Stomach (tissue), 9 donors: ENCODE measurements around the gene MYBPC3. TPM values are rescaled to one million over a fixed set of nuclear protein-coding genes. Genes with fewer than 3 reads are reported as not detected.

Experiments
- DNase-seq, 2 donors: peaks; one replicate each; pipeline versions ENCODE4 v3.0.0 to v3.0.0-alpha.2; 2013 to 2019
- H3K27ac ChIP-seq, 5 donors: fragments of 200-600 bp in 4 of 5; sonication (generic) in 4 of 5; one replicate each; pipeline ENCODE4 v1.5.1; 2013 to 2019; ENCODE audit warnings: mild to moderate bottlenecking in 1 of 5, moderate library complexity in 1 of 5
- H3K27me3 ChIP-seq, 3 donors: fragments of 200-600 bp; sonication (generic); one replicate each; pipeline ENCODE4 v1.5.1; 2017 to 2019; ENCODE audit warnings: mixed run types in 1 of 3
- H3K36me3 ChIP-seq, 4 donors: fragments of 200-600 bp; sonication (generic); 1 replicate in 3 of 4; 2 replicates in 1 of 4; pipeline ENCODE4 v1.5.1; 2016 to 2019
- H3K4me1 ChIP-seq, 4 donors: fragments of 200-600 bp; sonication (generic); one replicate each; pipeline ENCODE4 v1.5.1; 2016 to 2019
- H3K4me3 ChIP-seq, 4 donors: fragments of 200-600 bp; sonication (generic) in 3 of 4; one replicate each; pipeline ENCODE4 v1.5.1; 2016 to 2019; ENCODE audit warnings: mild to moderate bottlenecking in 1 of 4
- H3K9me3 ChIP-seq, 4 donors: fragments of 200-600 bp; sonication (generic); one replicate each; pipeline ENCODE4 v1.5.1; 2016 to 2019
- EP300 ChIP-seq: sonication (generic); formaldehyde crosslinking; IDR thresholded peaks from one replicate; pipeline ENCODE4 v1.6.1; 2017; ENCODE audit warnings: antibody characterized with exemption
- POLR2A ChIP-seq, 4 donors: fragments of 450-650 bp; IDR thresholded peaks; one replicate each; pipeline ENCODE4 v1.6.1; 2016; ENCODE audit warnings: antibody characterized with exemption in 4 of 4, control low read depth in 2 of 4, mild to moderate bottlenecking in 1 of 4, moderate library complexity in 1 of 4
- POLR2AphosphoS5 ChIP-seq, 3 donors: sonication (generic); formaldehyde crosslinking; IDR thresholded peaks; one replicate each; pipeline ENCODE4 v1.6.1; 2016; ENCODE audit warnings: antibody characterized with exemption in 3 of 3
- WGBS, 5 donors: extraction: QIAGEN DNeasy Blood & Tissue Kit in 3 of 5; methylation state at CpG; one replicate each; pipeline versions ENCODE4 v1.1.5 to v1.1.7; 2013 to 2018; 5-methylcytosine and 5-hydroxymethylcytosine counted together
- intact Hi-C: fragments of 100-400 bp; cut with DNase I; formaldehyde crosslinking; loops from one replicate; pipeline ENCODE4 v1.15.1; 2023; ENCODE audit warnings: low total_unique reads
- polyA plus RNA-seq, 3 donors: library from polyadenylated mRNA; stranded (reverse); fragments of 200-250 nt; gene quantifications; one replicate each; pipeline ENCODE4 v1.2.3, GENCODE V29; 2013
- total RNA-seq, 5 donors: library from RNA; depleted of rRNA; stranded (reverse); fragments of >200 nt; gene quantifications; one replicate each; pipeline versions ENCODE4 v1.1.0 to v1.2.3, GENCODE V29; 2014 to 2016
- TF ChIP-seq, protein P1 (sequence below), 7 experiments: fragments of 450-650 bp in 4 of 7; fragments of 200-600 bp in 3 of 7; sonication (generic) in 3 of 7; IDR thresholded peaks; one replicate each; pipeline ENCODE4 v1.5.1; 2016 to 2019; ENCODE audit warnings: antibody characterized with exemption in 7 of 7, control low read depth in 2 of 7, mild to moderate bottlenecking in 1 of 7
- donor health status: healthy with polysubstance abuse.
- donor health status: Bipolar disorder and iron deficiency.
- donor health status: healthy.

The MYBPC3 gene
- total and polyA plus RNA-seq, 8 donors: 0.72 to 15.6 (median 1.5) TPM; not detected in 2

DNA sequence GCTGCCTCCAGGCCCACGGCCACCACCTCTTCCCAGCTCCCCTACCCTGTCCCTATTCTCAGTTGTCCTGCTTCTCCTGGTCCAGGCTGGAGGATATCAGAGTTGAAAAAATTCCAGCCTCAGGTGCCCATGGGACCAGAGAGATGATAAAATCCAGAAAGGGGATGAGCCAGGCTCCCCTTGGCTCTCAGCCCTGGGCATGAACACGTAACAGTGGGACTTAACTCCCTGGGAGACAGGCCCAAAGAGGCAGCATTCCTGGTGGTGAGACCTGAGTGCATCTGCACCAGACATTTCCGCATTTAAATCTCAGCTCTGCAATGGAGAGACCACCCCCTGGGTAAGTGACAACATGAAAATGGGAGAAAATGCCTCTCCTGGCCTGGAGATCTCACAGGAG, 45.5 kb upstream of the MYBPC3 start:
- TF ChIP-seq EP300 (no peak), POLR2A (IDR thresholded peaks at IDR 0.05) (no peak), POLR2AphosphoS5 (IDR thresholded peaks at IDR 0.05) (no peak)
- TF ChIP-seq, protein P1, sequence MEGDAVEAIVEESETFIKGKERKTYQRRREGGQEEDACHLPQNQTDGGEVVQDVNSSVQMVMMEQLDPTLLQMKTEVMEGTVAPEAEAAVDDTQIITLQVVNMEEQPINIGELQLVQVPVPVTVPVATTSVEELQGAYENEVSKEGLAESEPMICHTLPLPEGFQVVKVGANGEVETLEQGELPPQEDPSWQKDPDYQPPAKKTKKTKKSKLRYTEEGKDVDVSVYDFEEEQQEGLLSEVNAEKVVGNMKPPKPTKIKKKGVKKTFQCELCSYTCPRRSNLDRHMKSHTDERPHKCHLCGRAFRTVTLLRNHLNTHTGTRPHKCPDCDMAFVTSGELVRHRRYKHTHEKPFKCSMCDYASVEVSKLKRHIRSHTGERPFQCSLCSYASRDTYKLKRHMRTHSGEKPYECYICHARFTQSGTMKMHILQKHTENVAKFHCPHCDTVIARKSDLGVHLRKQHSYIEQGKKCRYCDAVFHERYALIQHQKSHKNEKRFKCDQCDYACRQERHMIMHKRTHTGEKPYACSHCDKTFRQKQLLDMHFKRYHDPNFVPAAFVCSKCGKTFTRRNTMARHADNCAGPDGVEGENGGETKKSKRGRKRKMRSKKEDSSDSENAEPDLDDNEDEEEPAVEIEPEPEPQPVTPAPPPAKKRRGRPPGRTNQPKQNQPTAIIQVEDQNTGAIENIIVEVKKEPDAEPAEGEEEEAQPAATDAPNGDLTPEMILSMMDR (IDR thresholded peaks at IDR 0.05): no peak
- H3K27me3 ChIP-seq: no peaks in the 10 kb centered on the region
- no peak overlapping the region for H3K4me3 ChIP-seq
- no peaks in the 10 kb centered on the region for H3K36me3 ChIP-seq
- DNase-seq: no peak
- H3K4me1 ChIP-seq: peaks cover 17 to 30% (median 19%) of the 10 kb centered on the region in 4 donors
- H3K9me3 ChIP-seq: no peaks in the 10 kb centered on the region
- intact Hi-C loops: no loop called here
- WGBS, 5 donors: 84 to 97% (median 89%) methylated on average over 3 of the region's 3 CpGs
- H3K27ac ChIP-seq: no peak overlapping the region

DNA sequence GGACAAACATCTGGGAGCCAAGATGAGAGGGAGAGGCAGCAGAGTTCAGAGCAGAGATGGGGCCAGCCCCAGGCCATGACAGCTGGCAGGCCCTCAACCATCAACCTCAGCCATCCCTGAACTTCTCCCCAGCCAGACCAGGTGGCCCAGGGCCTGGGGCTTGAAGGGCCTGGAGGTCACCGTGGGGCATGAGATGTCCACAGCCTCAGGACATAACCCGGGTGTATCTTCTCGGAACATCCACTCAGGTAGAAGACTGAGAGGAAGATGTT, 43.5 kb upstream of the MYBPC3 start:
- H3K9me3 ChIP-seq: no peaks in the 10 kb centered on the region
- WGBS, 5 donors: 86 to 93% (median 90%) methylated on average over 3 of the region's 3 CpGs

DNA sequence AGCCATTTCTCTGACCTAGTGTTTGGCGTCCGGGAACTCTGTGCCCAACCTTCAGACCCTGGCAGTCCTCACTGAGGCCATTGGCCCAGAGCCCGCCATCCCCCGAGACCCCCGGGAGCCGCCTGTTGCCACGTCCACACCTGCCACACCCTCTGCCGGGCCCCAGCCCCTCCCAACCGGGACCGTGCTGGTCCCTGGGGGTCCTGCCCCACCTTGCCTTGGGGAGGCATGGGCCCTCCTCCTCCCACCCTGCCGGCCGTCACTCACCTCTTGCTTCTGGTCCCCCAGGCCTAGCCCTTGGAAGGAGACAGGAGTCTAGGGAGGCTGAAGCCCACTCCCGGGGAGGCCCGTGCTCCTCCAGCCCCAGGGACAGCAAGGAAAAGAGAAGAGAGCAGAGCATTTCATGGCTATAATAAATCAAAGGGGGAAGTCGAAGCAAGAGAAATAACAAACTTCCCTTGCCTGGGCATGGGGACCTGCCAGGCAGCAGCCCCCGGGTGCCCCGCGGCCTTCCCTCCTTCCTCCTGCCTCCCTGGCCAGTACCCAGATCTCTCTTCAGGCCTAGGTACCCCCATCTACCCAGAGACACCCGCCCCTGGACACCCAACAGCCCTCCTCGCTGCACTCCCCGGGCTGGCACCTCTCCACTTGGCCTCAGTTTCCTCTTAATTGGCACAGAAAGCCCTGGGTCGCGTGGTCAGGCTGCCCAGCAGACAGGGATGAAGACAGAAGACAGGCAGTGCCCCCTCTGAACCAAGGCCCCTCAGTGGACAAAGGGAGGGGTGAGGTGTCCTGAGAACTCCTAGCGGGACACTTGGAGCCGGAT, 42.9 kb upstream of the MYBPC3 start:
- no peaks in the 10 kb centered on the region for H3K36me3 ChIP-seq
- peaks cover 11 to 22% (median 14%) of the 10 kb centered on the region in 4 donors for H3K4me1 ChIP-seq
- DNase-seq: peak in 1 of 2 donors; percentile 17
- peak overlapping the region; percentile 66 to 90 (median 84) for H3K27ac ChIP-seq
- no peaks in the 10 kb centered on the region for H3K9me3 ChIP-seq
- intact Hi-C loops: no loop called here
- no peaks in the 10 kb centered on the region for H3K27me3 ChIP-seq
- TF ChIP-seq POLR2AphosphoS5 (IDR thresholded peaks at IDR 0.05) (no peak), EP300 (no peak), POLR2A (IDR thresholded peaks at IDR 0.05) (no peak)
- TF ChIP-seq, protein P1 (IDR thresholded peaks at IDR 0.05): no peak
- no peak overlapping the region for H3K4me3 ChIP-seq
- WGBS, 5 donors: 80 to 86% (median 84%) methylated on average over 22 to 25 of the region's 25 CpGs

More for the DNA sequence above, 43.5 kb upstream of the MYBPC3 start:
- no peak for DNase-seq
- no peak overlapping the region for H3K4me3 ChIP-seq
- peaks cover 16 to 27% (median 18%) of the 10 kb centered on the region in 4 donors for H3K4me1 ChIP-seq
- H3K27me3 ChIP-seq: no peaks in the 10 kb centered on the region
- intact Hi-C loops: no loop called here
- H3K36me3 ChIP-seq: no peaks in the 10 kb centered on the region
- TF ChIP-seq POLR2A (IDR thresholded peaks at IDR 0.05) (no peak), POLR2AphosphoS5 (IDR thresholded peaks at IDR 0.05) (no peak), EP300 (no peak)
- TF ChIP-seq, protein P1 (IDR thresholded peaks at IDR 0.05): no peak
- H3K27ac ChIP-seq: peak overlapping the region in 3 of 5 donors; percentile 81 to 90 (median 85)

DNA sequence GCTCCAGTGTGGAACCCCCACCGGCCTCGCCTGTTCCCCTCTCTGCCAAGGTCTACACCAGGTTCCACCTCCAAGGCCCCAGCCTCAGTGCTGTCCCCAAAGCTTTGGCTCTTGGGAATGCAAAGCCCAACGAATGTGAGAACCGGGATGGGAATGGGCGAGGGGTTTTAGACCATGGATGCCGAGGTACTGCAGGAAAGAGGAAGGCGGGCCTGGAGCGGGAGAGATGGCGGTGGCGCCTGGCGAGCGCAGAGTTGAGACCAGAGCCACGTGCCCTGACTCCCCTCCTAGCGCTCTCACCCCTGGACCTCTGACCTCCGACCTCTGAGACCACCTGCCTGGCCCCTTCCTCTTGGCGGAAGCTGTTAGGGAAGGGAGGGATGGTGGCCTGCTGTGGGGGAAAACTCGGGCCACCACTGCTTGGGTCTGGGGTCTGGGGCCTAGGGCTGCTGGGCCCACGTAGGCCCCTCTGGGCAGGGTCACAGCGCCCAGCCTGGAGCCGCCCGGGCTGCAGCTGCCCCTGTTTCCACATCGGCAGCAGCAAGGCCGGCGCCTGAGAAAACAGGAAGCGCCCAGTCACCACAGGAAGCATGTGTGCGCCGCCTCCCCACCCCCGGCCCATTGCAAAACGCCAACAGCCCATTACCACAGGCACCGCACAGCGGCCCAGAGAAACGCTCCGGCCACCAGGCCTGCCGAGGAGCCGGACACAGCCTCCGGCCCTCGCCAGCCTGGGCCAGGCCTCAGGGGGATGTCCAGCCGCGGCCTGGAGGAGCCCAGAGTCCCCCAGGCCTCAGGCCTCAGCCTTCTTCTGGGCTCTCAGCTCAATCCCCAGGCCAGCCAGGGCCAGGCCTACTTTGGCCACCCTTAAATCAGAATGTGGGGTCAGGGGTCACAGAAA, 42.1 kb upstream of the MYBPC3 start:
- intact Hi-C loops: no loop called here
- Histone ChIP-seq H3K27ac (peak overlapping the region; percentile 72 to 90 (median 84)), H3K36me3 (no peaks in the 10 kb centered on the region), H3K27me3 (no peaks in the 10 kb centered on the region), H3K9me3 (no peaks in the 10 kb centered on the region), H3K4me1 (peaks cover 2 to 18% (median 7%) of the 10 kb centered on the region in 4 donors), H3K4me3 (peak overlapping the region in 1 of 4 donors; percentile 8)
- WGBS, 5 donors: 74 to 86% (median 75%) methylated on average over 30 to 39 of the region's 39 CpGs
- no peak for TF ChIP-seq POLR2AphosphoS5 (IDR thresholded peaks at IDR 0.05)
- TF ChIP-seq EP300: no peak
- TF ChIP-seq, protein P1 (IDR thresholded peaks at IDR 0.05): no peak
- no peak for TF ChIP-seq POLR2A (IDR thresholded peaks at IDR 0.05)
- DNase-seq: peak; percentile 52 to 76
